ENCODE measurements around the gene SETDB1. TPM values are rescaled to one million over a fixed set of nuclear protein-coding genes. Genes with fewer than 3 reads are reported as not detected.

The SETDB1 gene
- total RNA-seq, 1 experiment from 2014 or later = 66.5 TPM

- peaks cover 24% of the 10 kb centered on the region for H3K4me1 ChIP-seq (ENCODE audit: insufficient read depth, low read length, poor library complexity, severe bottlenecking)
- peak overlapping the region; percentile 76 for H3K27ac ChIP-seq (ENCODE audit: low read depth, low read length, poor library complexity, severe bottlenecking)
- no peak for TF ChIP-seq CTCF (conservative IDR thresholded peaks at IDR 0.05; ENCODE audit: low read depth, low read length)
- no peak for TF ChIP-seq EZH2 (IDR thresholded peaks at IDR 0.05; ENCODE audit: borderline replicate concordance, low read depth, low read length, poor library complexity, severe bottlenecking)
- DNase-seq (ENCODE audit: low spot score) = no peak
- H3K9me3 ChIP-seq (ENCODE audit: low read depth, low read length, poor library complexity, severe bottlenecking) = no peaks in the 10 kb centered on the region
- ChIA-PET CTCF (interaction anchor here (0.6 to 2.9 kb wide), 4 partner anchors 9 to 84 kb away, joined by 3 to 26 read pairs (median 3); no protein-coding TSS in a partner anchor), POLR2A (ENCODE audit: low non-redundant PET) (interaction anchor here (0.6 kb wide), 1 partner anchor 434 kb away, joined by 6 read pairs; no protein-coding TSS in a partner anchor)
- intact Hi-C loops (cut with micrococcal nuclease; ENCODE audit: unreplicated experiment) = no loop called here
- H3K4me3 ChIP-seq (ENCODE audit: low read depth, low read length, poor library complexity, severe bottlenecking) = peak overlapping the region; percentile 50
- no peaks in the 10 kb centered on the region for H3K27me3 ChIP-seq (replicated peaks; ENCODE audit: insufficient read depth, low read depth, low read length, poor library complexity)
- no TSS peak for BruUV-seq (replicated peaks)
- H3K36me3 ChIP-seq (ENCODE audit: insufficient read depth, low read length, poor library complexity, severe bottlenecking) = no peaks in the 10 kb centered on the region
Observed at GRCh38 chr1:151005729-151006319, 79.7 kb downstream of the SETDB1 start.

- Histone ChIP-seq H3K4me3 (ENCODE audit: low read depth, low read length, poor library complexity, severe bottlenecking) (peak within 1 kb of the TSS; percentile 95), H3K36me3 (ENCODE audit: insufficient read depth, low read length, poor library complexity, severe bottlenecking) (no peaks in the 10 kb centered on the region), H3K4me1 (ENCODE audit: insufficient read depth, low read length, poor library complexity, severe bottlenecking) (peaks cover 24% of the 10 kb centered on the region), H3K27ac (ENCODE audit: low read depth, low read length, poor library complexity, severe bottlenecking) (peak within 1 kb of the TSS; percentile 90), H3K27me3 (replicated peaks; ENCODE audit: insufficient read depth, low read depth, low read length, poor library complexity) (no peaks in the 10 kb centered on the region), H3K9me3 (ENCODE audit: low read depth, low read length, poor library complexity, severe bottlenecking) (no peaks in the 10 kb centered on the region)
- CTCF ChIA-PET = interaction anchor here (0.6 to 2.9 kb wide), 5 partner anchors 10 to 85 kb away, joined by 3 to 26 read pairs (median 3); no protein-coding TSS in a partner anchor
- intact Hi-C loops (cut with micrococcal nuclease; ENCODE audit: unreplicated experiment) = no loop called here
- POLR2A ChIA-PET (ENCODE audit: low non-redundant PET) = interaction anchor here (0.6 kb wide), 2 partner anchors 11 to 76 kb away, joined by 3 read pairs; no protein-coding TSS in a partner anchor
- TSS peak; percentile 76 for BruUV-seq (replicated peaks)
- TF ChIP-seq CTCF (conservative IDR thresholded peaks at IDR 0.05; ENCODE audit: low read depth, low read length) = peak; percentile 51
- no peak for TF ChIP-seq EZH2 (IDR thresholded peaks at IDR 0.05; ENCODE audit: borderline replicate concordance, low read depth, low read length, poor library complexity, severe bottlenecking)
- DNase-seq (ENCODE audit: low spot score) = peak; percentile 87
Observed at GRCh38 chr1:151006327-151007052, 80.3 kb downstream of the SETDB1 start, which contains the start of gene MINDY1. MINDY1 (minus strand) TSS chr1:151006902; CDS start chr1:151002617, 4,285 bp downstream.

- Histone ChIP-seq H3K36me3 (ENCODE audit: insufficient read depth, low read length, poor library complexity, severe bottlenecking) (no peaks in the 10 kb centered on the region), H3K27me3 (replicated peaks; ENCODE audit: insufficient read depth, low read depth, low read length, poor library complexity) (no peaks in the 10 kb centered on the region), H3K9me3 (ENCODE audit: low read depth, low read length, poor library complexity, severe bottlenecking) (no peaks in the 10 kb centered on the region), H3K4me1 (ENCODE audit: insufficient read depth, low read length, poor library complexity, severe bottlenecking) (peaks cover 24% of the 10 kb centered on the region), H3K4me3 (ENCODE audit: low read depth, low read length, poor library complexity, severe bottlenecking) (peak overlapping the region; percentile 95), H3K27ac (ENCODE audit: low read depth, low read length, poor library complexity, severe bottlenecking) (peak overlapping the region; percentile 90)
- ChIA-PET CTCF (no interaction called here), POLR2A (ENCODE audit: low non-redundant PET) (no interaction called here)
- intact Hi-C loops (cut with micrococcal nuclease; ENCODE audit: unreplicated experiment) = no loop called here
- no peak for DNase-seq (ENCODE audit: low spot score)
- no peak for TF ChIP-seq EZH2 (IDR thresholded peaks at IDR 0.05; ENCODE audit: borderline replicate concordance, low read depth, low read length, poor library complexity, severe bottlenecking)
- TF ChIP-seq CTCF (conservative IDR thresholded peaks at IDR 0.05; ENCODE audit: low read depth, low read length) = no peak
- no TSS peak for BruUV-seq (replicated peaks)
Observed at GRCh38 chr1:151007853-151008243, 81.7 kb downstream of the SETDB1 start.

Data from A673 (cell line).